Progenitor cell of endocrine pancreas (in vitro differentiated cells): ENCODE data around the gene CYBB. TPM values are rescaled to one million over a fixed set of nuclear protein-coding genes. Genes with fewer than 3 reads are reported as not detected.

ENCODE experiments used
- DNase-seq: peaks from one replicate; pipeline ENCODE4 v3.0.0; 2021; ENCODE audit warnings: low spot score; ENCODE audit not compliant: unreplicated experiment
- H3K27ac Mint-ChIP-seq: 2 replicates; pipeline ENCODE4 v1.8.0; 2021; ENCODE audit warnings: mild to moderate bottlenecking, moderate library complexity, mixed read lengths
- H3K27me3 Mint-ChIP-seq: 2 replicates; pipeline ENCODE4 v1.8.0; 2021; ENCODE audit warnings: mixed read lengths
- H3K36me3 Mint-ChIP-seq: 2 replicates; pipeline ENCODE4 v1.8.0; 2022; ENCODE audit warnings: mixed read lengths; ENCODE audit not compliant: insufficient read depth
- H3K4me1 Mint-ChIP-seq: 2 replicates; pipeline ENCODE4 v1.8.0; 2021; ENCODE audit warnings: low read depth, mixed read lengths
- H3K4me3 Mint-ChIP-seq: 2 replicates; pipeline ENCODE4 v1.8.0; 2021; ENCODE audit warnings: low read depth, mild to moderate bottlenecking, moderate library complexity, mixed read lengths
- H3K9me3 Mint-ChIP-seq: 2 replicates; pipeline ENCODE4 v1.8.0; 2021; ENCODE audit warnings: low read depth, mixed read lengths
- total RNA-seq: library from RNA; stranded (reverse); gene quantifications from 2 replicates; pipeline ENCODE4 v1.2.1, GENCODE V29; 2021
- TF ChIP-seq, protein P1 (sequence below): fragments of 200-600 bp; sonication (generic); IDR thresholded peaks from one replicate; pipeline ENCODE4 v1.5.0; 2021; ENCODE audit warnings: antibody characterized with exemption, mild to moderate bottlenecking; ENCODE audit not compliant: unreplicated experiment

Gene CYBB
- total RNA-seq, 1 donor from 2014 or later, result 0.41 TPM

DNA sequence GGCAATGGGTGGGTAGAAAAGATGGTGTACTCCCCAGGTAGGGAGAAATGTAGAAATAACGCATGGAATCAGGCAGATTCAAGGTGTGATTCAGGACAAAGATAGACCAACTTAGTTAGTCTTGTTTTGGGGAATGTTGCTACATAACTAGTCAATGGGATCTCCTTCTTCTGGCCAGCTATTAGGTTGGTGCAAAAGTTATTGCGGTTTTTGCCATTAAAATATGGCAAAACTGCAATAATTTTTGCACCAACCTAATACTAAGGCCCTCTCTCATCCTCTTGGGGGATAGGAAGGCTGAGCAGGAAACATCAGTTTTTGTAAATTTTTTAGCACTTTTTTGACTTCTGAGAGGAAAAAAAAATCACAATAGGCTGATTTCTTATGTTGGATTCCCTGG, 23.2 kb downstream of the CYBB start:
- peaks cover 2% of the 10 kb centered on the region for H3K4me1 Mint-ChIP-seq
- no peak overlapping the region for H3K27ac Mint-ChIP-seq
- TF ChIP-seq, protein P1, sequence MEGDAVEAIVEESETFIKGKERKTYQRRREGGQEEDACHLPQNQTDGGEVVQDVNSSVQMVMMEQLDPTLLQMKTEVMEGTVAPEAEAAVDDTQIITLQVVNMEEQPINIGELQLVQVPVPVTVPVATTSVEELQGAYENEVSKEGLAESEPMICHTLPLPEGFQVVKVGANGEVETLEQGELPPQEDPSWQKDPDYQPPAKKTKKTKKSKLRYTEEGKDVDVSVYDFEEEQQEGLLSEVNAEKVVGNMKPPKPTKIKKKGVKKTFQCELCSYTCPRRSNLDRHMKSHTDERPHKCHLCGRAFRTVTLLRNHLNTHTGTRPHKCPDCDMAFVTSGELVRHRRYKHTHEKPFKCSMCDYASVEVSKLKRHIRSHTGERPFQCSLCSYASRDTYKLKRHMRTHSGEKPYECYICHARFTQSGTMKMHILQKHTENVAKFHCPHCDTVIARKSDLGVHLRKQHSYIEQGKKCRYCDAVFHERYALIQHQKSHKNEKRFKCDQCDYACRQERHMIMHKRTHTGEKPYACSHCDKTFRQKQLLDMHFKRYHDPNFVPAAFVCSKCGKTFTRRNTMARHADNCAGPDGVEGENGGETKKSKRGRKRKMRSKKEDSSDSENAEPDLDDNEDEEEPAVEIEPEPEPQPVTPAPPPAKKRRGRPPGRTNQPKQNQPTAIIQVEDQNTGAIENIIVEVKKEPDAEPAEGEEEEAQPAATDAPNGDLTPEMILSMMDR, result no peak
- no peak overlapping the region for H3K4me3 Mint-ChIP-seq
- DNase-seq, result no peak
- H3K36me3 Mint-ChIP-seq, result no peaks in the 10 kb centered on the region
- H3K9me3 Mint-ChIP-seq, result peaks cover 7% of the 10 kb centered on the region
- H3K27me3 Mint-ChIP-seq, result no peaks in the 10 kb centered on the region

GRCh38 chrX:37809970-37810369, 30.1 kb downstream of the CYBB start:
- H3K36me3 Mint-ChIP-seq, result no peaks in the 10 kb centered on the region
- no peaks in the 10 kb centered on the region for H3K27me3 Mint-ChIP-seq
- H3K4me3 Mint-ChIP-seq, result no peak overlapping the region
- TF ChIP-seq, protein P1, result no peak
- peaks cover 2% of the 10 kb centered on the region for H3K4me1 Mint-ChIP-seq
- no peak overlapping the region for H3K27ac Mint-ChIP-seq
- H3K9me3 Mint-ChIP-seq, result peaks cover 14% of the 10 kb centered on the region
- no peak for DNase-seq

GRCh38 chrX:37812110-37812509, 32.3 kb downstream of the CYBB start:
- TF ChIP-seq, protein P1, result no peak
- no peak for DNase-seq
- Mint-ChIP-seq H3K27ac (no peak overlapping the region), H3K27me3 (no peaks in the 10 kb centered on the region), H3K9me3 (peaks cover 19% of the 10 kb centered on the region), H3K4me3 (no peak overlapping the region), H3K36me3 (no peaks in the 10 kb centered on the region), H3K4me1 (peaks cover 2% of the 10 kb centered on the region)

GRCh38 chrX:37813570-37813969, 33.7 kb downstream of the CYBB start:
- no peaks in the 10 kb centered on the region for H3K27me3 Mint-ChIP-seq
- no peak overlapping the region for H3K4me3 Mint-ChIP-seq
- DNase-seq, result no peak
- H3K36me3 Mint-ChIP-seq, result no peaks in the 10 kb centered on the region
- H3K4me1 Mint-ChIP-seq, result peaks cover 2% of the 10 kb centered on the region
- TF ChIP-seq, protein P1, result no peak
- no peak overlapping the region for H3K27ac Mint-ChIP-seq
- H3K9me3 Mint-ChIP-seq, result peaks cover 15% of the 10 kb centered on the region

DNA sequence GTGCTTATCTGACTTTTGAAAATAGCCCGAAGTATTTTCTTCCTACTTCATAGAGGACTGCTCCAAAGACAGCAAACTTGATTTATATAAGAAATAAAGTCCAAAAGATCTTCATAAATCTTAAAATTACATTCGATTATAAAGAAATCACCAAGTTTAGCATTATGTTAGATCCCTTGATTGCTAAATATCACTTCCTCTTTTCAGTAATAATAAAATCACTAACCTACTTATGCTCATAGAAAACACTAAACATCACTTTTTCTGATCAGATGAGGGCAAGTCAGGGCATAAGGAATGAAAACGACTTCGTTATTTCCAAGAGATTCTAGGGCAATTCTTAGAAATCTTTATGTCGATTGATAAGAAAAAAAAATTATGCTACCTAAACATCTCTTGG, 35.5 kb downstream of the CYBB start:
- DNase-seq, result no peak
- H3K36me3 Mint-ChIP-seq, result no peaks in the 10 kb centered on the region
- H3K4me3 Mint-ChIP-seq, result no peak overlapping the region
- no peaks in the 10 kb centered on the region for H3K27me3 Mint-ChIP-seq
- TF ChIP-seq, protein P1, result no peak
- H3K9me3 Mint-ChIP-seq, result peaks cover 12% of the 10 kb centered on the region
- no peak overlapping the region for H3K27ac Mint-ChIP-seq
- peaks cover 2% of the 10 kb centered on the region for H3K4me1 Mint-ChIP-seq
